ENCODE measurements around the gene RAB11FIP5.
"Not testable (repeated sequence)": the region's sequence is repeated elsewhere in the genome, so short reads cannot be mapped to it uniquely, and the experiment has no call there.

RAB11FIP5 gene

DNA sequence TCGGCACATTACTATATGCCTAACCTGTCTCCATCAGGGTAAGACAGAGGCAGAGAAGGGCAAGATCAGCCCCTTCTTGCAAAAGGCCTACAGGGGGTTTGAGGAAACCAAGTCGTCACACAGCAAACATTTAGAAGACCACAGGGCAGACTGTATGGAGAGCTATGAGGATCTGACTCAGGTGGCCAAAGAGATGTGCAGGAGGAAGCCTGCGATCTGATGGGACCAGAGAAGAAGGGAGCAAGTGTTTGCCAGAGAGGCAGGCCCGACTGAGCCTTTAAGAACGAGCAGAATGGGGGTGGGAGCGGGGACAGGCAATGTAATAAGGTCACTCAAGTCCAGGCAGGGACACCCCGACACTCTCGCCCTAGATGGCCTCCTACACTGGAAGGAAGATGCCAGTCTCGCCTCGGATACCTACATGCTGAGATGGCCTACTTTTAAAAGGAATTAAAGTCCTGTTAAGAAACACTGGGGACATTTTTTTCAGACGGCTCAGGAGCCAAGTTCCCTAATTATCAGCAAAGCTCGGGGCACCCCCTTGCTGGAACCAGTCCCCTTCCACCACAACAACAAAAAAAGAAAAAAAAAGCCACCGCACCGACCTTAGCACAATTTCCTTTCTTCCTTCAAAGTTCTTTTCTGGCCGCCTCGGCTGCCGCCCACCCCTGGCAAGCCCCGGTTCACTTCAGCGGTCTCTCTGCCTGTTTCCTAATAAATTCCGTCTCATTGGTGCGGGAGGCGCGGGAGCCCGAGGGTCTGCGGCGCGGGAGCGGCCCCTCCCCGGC is 42.7 kb downstream of the RAB11FIP5 start:
- no peak for DNase-seq (ENCODE audit: low spot score)

DNA sequence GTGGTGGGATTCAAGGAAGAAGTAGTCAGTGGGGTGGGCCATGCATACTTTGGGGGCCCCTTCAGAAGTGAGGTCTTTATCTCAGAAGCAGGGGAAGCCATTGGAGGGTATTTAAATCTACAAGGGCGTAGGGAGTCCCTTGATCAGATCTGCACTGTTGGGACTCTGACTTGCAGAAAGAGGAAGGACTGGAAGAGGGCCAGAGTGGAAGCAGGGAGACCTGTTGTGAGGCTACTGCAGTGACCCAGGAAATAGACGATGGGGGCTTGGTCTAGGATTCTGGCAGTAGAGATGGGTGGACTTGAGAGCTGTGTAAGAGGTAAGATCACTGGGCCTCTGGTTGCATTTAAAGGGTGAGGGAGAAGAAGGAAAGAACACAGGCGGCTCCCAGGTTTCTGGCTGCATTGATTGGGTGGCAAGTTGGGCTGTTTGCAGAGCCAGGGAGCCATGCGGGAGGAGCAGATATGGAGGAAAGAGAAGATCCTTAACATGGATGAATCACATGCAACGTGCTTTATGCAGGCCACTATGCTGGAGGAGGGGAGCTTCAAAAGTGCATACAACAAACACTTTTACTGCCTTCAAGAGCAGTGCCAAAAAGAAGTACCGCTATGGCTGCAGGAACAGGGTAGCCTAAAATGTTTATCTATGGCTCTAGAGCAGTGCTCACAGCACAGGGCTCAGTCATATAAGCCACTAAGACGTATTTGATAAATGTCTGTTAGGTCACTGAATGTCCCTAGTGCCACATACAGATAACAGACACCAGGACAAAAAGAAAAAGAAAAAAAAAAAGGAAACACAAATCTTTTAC is 43.5 kb downstream of the RAB11FIP5 start:
- no peak for DNase-seq (ENCODE audit: low spot score)

DNA sequence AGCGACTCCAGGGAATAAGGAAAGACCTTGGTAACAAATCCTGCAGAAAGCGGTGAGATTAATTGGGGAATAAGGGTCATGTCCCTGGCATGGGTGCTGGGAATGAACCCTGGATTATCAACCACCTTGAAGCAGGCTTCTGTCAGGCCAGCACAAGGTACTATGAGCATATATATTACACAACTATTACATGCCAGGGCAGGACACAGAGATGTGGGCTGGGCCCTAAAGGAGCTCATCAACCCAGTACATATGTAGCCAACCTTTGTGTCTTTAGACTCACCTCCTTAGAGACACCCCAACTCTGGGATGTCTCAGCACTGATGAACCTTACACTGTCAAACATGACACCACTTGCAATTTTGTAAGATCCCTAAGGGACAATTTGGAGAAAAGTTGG is 44.6 kb downstream of the RAB11FIP5 start:
- DNase-seq (ENCODE audit: low spot score) = no peak

DNA sequence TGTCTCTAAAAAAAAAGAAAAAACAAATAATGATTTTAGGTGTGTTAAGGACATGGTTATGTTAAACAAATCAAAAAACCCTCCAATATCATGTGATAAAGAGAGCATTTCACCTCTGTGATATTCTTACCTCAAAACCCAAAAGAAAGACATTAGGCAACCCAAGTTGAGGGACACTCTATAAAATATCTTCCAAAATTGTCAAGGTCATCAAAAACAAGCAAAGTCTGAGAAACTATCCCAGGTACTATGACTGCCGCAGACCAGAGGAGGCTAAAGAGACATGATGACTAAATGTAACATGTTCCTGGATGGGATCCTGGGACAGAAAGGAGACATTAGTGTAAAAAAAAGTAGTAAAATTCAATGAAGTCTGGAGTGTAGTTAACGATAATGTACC is 45.7 kb downstream of the RAB11FIP5 start:
- DNase-seq (ENCODE audit: low spot score) = no peak

DNA sequence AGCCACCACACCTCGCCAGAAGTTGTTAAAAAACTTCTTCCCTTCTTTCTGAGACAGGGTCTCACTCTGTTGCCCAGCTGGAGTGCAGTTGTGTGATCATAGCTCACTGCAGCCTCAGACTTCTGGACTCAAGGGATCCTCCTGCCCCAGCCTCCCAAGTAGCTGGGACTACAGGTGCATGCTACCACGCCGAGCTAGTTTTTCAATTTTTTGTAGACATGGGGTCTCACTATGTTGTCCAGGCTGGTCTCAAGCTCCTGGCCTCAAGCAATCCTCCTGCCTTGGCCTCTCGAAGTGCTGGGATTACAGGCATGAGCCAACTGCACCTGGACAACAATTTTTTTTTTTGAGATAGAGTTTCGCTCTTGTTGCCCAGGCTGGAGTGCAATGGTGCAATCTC is 47.7 kb downstream of the RAB11FIP5 start:
- DNase-seq (ENCODE audit: low spot score) = not testable (repeated sequence)

DNA sequence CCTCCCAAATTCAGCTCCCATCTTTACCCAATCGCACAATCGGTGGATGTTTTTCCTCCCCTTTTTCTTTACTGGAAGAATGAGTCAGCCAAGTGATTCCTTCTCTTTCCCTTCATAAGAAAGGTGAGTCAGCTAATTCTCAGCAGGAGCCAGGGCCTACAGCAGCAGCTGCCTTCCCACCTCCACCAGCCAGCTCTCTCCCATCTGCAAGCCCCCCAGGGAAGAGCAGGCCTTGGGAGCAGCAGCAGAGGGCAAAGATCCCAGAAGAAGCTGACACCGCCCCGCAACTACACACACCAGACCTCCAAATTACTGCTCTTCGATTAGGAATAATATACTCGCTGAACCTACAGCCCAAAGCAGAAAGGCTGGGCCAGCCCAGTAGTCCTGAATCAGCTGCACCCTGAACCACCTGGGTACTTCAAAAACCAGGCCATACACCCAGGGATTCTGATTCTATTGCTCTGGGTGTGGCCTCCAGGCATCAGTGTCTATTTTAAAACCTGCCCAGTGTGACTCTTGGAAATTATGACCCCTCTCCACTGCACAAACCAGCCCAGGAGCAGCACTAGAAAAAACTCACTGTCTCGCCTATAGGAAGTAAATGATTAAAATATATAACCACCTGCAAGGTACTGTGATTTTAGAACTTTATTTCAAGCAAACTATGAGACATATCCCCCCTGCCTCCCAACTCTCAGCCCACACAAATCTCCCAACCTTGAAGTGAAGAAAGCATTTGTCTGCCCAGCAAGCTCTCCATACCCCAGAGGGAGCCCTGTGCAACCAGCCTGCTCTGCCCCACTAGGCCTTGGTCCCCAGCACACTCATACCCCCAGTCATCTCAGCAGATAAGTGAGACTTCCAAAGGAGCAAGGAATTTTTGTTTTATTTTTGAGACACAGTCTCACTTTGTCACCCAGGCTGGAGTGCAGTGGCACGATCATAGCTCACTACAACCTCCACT is 48.6 kb downstream of the RAB11FIP5 start:
- DNase-seq (ENCODE audit: low spot score) = no peak

DNA sequence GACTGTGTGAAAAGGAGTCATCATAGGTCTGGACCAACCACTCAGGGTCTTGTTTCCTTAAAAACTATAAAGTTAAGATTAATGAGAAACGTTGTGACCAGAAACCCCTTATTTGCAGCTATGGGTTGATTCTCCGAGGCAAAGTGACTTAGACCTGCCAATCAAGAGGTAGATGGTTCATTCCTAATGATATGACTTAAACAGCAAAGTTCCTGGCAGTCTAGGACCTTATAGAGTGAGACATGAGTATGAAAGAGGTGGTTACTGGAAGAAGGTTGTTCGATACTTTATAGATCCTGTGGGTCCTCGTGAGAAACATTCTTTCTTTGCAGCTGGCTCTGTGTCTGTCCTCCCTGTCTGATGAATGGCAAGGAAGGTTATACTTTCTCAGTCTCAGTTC is 49.3 kb downstream of the RAB11FIP5 start:
- no peak for DNase-seq (ENCODE audit: low spot score)

DNA sequence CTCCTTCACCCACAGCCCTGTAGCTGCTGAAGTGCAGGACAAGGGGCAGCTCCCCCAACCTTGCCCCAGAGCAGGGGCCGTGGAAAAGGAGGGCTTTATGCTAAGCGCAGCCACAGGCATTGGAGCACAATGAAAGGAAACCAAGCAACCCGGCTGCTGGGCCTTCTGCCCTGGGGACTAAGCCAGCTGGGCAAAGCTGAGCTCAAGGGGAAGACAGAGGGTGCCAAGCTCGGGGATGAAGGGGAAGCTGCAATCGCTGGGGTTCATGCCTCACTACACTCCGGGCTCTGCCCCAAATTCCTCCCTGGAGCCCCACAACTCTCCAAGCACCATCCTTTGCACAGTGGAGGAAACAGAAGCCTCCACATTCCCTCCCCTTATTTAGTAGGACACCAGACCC is 53.6 kb downstream of the RAB11FIP5 start:
- DNase-seq (ENCODE audit: low spot score) = no peak

DNA sequence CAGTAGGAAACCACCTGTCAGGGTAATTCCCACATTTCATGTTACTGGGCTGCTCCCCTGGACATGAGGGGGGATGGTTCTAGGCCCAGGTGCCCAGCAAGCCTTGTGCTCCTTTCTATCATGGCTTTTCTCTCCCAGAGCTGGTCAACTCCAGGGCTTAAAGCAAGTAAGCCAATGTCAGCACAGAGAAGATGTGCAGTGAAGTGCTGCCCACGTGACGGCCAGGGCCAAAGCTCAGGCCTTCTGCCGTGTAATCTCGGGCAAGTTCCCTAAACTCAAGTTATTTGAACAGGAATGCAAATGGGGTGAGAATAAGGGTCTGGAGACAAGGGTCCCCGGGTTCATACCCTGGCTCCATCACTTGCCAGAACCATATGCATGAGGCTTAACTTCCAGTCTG is 57.8 kb downstream of the RAB11FIP5 start:
- DNase-seq (ENCODE audit: low spot score) = no peak

DNA sequence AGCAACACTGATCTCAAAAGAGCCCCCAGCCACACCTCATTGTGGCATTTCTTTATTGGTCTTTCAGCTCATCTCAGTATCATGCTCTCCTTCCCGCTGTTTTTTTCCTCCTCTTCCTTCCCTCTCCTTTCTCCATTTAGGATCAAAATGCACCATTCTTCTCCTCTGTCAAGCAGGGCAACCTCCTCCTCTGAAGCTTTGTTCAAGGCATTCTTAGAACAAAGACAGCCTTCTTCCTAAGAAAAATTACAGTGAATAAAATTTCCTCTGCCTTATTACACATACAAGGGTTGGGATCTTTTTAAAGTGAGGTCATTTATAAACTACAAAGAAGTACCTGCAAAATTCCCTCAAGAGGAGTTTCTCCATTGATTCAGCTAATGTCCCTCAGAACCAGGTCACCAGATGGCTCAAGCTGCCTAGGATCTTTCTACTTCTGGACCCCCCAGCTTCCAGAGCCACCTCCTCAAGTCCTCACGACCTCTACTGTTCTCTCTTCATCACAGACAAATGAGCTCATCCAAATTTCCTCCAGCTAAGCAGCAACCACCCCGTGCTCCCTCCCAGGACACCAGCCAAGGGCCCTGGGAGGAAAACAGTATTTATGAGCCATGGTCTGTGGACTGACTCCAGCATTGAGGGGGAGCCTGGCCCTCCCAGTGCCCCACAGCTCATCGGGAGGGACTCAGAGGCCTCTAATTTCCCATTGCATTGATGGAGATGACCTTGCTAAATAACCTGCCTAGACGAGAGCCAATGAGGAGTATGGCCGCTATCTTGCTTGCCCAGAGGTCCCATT is 59.2 kb downstream of the RAB11FIP5 start:
- DNase-seq (ENCODE audit: low spot score) = no peak

DNA sequence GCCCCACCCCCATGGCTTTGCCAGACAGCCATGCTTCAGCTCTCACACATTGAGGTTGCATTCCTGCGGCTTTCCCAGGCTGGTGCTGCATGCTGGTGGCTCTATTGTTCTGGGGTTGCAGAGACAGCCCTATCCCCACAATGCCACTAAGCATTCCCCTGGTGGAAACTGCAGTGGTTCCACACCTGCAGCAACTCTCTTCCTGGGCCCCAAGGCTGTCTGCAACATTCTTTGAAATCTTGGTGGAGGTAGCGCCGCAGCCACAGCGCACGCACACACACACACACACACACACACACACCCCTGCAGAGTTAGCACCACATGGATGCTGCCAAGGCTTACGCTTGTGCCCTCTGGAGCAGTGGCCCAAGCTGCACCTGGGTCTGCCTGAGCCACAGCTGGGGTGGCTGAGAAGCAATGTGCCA is 62.6 kb downstream of the RAB11FIP5 start:
- no peak for DNase-seq (ENCODE audit: low spot score)

DNA sequence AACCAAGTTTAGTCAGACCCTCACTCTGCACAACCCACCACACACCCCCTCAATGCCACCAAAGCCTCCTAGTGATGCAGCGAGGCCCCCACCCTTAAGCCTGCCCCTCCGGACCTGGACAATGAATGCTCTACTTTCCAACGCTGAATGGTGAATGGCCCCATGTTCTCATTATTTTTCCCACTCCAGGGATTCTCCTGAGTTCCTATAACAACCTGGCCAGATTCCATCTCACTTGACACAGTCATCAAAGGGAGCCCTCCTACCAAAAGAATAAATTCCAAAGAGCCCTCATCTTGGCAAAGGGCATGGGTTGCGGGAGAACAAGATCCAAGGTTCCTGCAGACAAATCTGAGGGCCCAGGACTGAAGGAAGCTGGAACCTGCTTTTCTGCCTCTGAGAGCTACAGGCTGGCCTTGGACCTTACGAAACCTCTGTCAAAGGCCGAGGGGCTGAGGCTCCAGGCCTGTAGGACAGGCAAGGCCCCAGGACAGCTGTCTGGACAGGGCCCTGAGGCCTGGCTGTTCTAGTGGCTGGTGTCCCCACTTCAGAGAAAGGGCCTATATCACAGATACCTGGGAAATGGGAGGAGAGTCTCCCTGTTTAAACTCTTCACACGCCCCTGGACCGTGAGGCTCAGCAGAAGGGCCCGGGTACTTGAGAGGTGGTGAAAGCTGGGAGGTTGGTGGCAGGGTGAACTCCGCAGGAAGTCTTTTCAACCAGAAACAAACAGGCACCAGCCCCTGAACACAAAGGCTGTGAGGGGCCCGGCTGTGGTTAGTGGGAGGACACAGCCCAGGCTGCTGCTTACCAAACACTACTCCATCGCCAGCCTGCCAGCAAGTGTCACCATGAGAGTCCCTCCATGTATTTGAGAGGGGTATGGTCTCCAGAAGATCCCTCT is 68.6 kb downstream of the RAB11FIP5 start:
- no peak for DNase-seq (ENCODE audit: low spot score)

DNA sequence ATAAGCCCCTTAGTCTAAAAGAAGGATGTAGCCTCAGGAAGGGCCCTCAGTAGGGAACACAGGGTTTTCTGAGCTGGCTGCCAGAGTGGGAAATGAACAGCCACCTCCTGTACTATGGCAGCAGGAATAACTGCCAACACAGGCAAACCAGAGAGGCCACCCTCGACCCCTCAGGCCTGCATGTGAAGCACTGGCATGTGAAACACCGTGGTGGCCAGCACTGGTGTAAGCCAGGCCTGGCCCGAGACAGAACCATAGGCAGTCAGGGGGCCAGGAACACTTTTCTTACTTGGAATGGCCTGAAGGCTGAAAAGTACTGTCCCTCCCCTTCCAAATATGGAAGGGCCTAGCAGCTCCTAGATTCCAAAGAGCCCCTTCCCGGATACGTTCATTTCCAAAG is 69.5 kb downstream of the RAB11FIP5 start:
- no peak for DNase-seq (ENCODE audit: low spot score)

DNA sequence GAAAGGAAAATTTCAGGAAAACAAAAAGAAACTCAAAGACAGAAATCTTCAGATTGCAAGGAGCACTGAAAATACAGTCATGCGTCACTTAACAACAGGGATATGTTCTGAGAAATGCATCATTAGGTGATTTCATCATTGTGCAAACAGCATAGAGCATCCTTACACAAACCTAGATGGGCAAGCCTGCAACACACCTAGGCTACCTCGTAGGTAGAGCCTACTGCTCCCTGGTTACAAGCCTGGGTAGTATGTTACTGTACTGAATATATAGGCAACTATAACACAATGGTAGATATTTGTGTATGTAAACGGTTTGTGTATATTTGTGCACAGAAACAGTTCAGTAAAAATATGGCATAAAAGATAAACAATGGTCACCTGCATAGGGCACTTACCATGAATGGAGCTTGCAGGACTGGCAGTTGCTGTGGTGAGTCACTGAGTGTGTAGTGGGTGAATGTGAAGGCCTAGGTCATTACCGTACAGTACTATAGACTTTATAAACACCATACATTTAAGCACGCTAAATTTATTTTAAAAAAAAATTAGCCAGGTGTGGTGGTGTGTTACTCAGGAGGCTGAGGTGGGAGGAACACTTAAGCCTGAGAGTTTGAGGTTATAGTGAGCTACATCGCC is 74.7 kb downstream of the RAB11FIP5 start:
- no peak for DNase-seq (ENCODE audit: low spot score)

DNA sequence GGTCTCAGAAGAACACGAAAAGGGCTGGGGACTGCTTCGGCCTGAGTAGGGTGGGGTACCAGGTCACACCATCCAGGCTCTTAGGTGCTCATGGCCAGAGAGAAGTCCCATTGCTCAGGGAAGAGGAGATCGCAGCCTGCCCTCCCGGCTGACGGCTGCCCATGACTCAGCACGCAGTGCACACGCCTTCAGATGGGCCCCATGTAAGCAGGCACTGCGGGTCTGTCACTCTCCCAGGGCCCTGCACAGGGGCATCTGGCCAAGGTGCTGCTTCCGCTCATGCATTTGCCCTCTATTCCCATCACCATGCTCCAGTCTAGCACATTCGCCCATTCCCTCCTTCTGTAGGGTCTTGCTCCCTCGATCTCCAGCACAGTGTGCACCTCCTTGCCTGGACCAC is 76.0 kb downstream of the RAB11FIP5 start:
- DNase-seq (ENCODE audit: low spot score) = no peak

DNA sequence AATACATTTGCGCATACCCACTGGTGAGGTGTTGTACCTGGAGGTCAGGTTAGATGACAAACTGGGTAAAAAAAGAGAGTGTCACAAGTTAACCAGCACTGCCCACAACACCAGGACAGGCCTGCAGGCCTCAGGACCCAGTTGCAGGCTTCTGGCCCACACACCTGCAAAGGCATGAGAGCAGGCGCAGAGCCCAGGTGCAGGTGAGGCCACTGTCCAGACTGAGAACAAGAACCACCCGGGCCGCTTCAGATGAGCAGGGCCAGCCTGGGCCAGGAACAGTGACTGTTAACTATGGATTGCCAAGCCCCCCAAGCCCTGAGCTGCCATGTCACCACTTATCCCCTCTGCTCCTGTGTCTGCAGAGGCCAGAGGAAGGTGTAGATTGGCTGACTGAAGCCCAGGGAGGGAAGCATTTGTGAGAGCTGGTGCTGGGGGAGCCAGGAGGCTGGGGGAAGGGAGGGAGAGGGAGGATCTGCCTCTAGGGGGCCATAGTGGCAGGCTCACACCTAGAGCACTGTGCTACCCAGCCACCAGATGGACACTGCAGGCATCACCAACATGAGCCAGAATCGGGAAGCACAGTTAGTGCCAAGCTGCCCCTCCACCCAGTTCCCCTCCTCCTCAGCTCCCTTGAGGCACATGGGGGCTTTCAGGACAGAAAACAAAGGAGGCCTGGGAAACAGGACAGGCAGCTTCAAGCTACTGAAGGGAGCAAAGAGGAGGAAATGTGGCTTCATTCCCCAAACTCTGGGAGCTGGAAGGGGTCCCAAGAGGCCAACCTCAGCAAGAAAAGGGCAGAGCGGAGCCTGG is 76.6 kb downstream of the RAB11FIP5 start:
- no peak for DNase-seq (ENCODE audit: low spot score)

DNA sequence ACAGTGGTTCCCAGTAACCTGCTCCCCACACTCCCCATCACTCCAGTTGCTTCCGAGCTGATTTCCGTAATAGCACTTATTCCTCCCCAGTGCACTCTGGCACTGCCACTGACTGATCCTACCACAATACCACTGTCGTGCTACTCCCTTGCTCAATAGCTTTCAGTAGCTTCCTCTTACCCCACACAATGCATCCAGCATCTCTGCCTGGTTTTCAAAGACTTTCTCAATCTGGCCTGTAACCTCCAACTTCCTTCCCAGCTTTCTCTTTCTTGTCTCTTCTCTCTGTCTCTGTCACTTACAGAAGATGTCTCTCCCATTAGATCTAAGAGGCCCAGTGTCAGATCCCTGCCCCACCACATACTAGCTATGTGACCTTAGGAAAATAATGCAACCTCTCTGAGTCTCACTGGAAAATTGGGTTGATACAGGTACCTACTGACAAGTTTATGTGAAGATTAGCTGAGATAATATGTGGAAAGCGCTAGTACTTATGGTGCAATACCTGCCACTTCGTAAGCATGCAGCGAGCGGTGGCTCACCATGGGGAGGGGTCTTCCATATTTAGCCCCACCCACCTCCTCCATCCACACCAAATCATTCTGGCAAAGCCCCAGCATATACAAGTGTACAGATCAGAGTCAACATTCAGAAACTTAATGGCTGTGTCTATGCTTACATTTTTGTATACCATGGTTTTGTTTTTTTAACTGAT is 77.9 kb downstream of the RAB11FIP5 start:
- DNase-seq (ENCODE audit: low spot score) = no peak

Measured in SK-N-DZ (cell line).